H9 (cell line): Measurements from ENCODE around the gene AFF1. TPM values are rescaled to one million over a fixed set of nuclear protein-coding genes. Genes with fewer than 3 reads are reported as not detected.

Experiments used
- DNase-seq: peaks from one replicate; pipeline ENCODE4 v3.0.0-alpha.2; 2017
- H2AFZ ChIP-seq: one replicate; pipeline ENCODE4 v1.6.1; 2013; ENCODE audit warnings: mild to moderate bottlenecking, low read length, control low read depth, moderate library complexity
- H2AK5ac ChIP-seq: 2 replicates; pipeline ENCODE4 v1.6.1; 2013; ENCODE audit warnings: low read length, control low read depth, mixed read lengths; ENCODE audit not compliant: insufficient read length
- H2BK120ac ChIP-seq: one replicate; pipeline ENCODE4 v1.6.1; 2013; ENCODE audit warnings: low read depth, mild to moderate bottlenecking, low read length, control low read depth, inconsistent platforms; ENCODE audit not compliant: poor library complexity, severe bottlenecking
- H2BK12ac ChIP-seq: 2 replicates; pipeline ENCODE4 v1.6.1; 2013; ENCODE audit warnings: low read length, control low read depth, mixed read lengths, low read depth; ENCODE audit not compliant: insufficient read length
- H2BK15ac ChIP-seq: 2 replicates; pipeline ENCODE4 v1.6.1; 2013; ENCODE audit warnings: low read depth, low read length, control low read depth
- H2BK20ac ChIP-seq: one replicate; pipeline ENCODE4 v1.6.1; 2013; ENCODE audit warnings: low read depth, mild to moderate bottlenecking, low read length, control low read depth, inconsistent platforms; ENCODE audit not compliant: poor library complexity, severe bottlenecking
- H2BK5ac ChIP-seq: 2 replicates; pipeline ENCODE4 v1.6.1; 2013; ENCODE audit warnings: low read length, control low read depth, mixed read lengths; ENCODE audit not compliant: insufficient read length
- H3K14ac ChIP-seq: 2 replicates; pipeline ENCODE4 v1.6.1; 2013; ENCODE audit warnings: low read length, control low read depth; ENCODE audit not compliant: insufficient read depth
- H3K18ac ChIP-seq: 2 replicates; pipeline ENCODE4 v1.6.1; 2013; ENCODE audit warnings: low read depth, mild to moderate bottlenecking, mixed read lengths, low read length, control low read depth; ENCODE audit not compliant: insufficient read length
- H3K23ac ChIP-seq: 2 replicates; pipeline ENCODE4 v1.6.1; 2013; ENCODE audit warnings: low read length, control low read depth, mixed read lengths, low read depth; ENCODE audit not compliant: insufficient read length
- H3K23me2 ChIP-seq: 2 replicates; pipeline ENCODE4 v1.6.1; 2013; ENCODE audit warnings: low read depth, mild to moderate bottlenecking, mixed read lengths, low read length, control low read depth; ENCODE audit not compliant: insufficient read length, poor library complexity, severe bottlenecking
- H3K27ac ChIP-seq: 2 replicates; pipeline ENCODE4 v1.5.1; 2013; ENCODE audit warnings: low read length, control low read depth, mixed read lengths, low read depth; ENCODE audit not compliant: insufficient read length
- H3K27me3 ChIP-seq: 2 replicates; pipeline ENCODE4 v1.6.1; 2013; ENCODE audit warnings: low read length, control low read depth, inconsistent platforms; ENCODE audit not compliant: insufficient read depth
- H3K4ac ChIP-seq: 2 replicates; pipeline ENCODE4 v1.6.1; 2013; ENCODE audit warnings: low read depth, mild to moderate bottlenecking, control low read depth, inconsistent platforms, low read length, moderate library complexity
- H3K4me1 ChIP-seq: 2 replicates; pipeline ENCODE4 v1.6.1; 2013; ENCODE audit warnings: low read length, control low read depth, inconsistent platforms; ENCODE audit not compliant: insufficient read depth
- H3K4me2 ChIP-seq: 2 replicates; pipeline ENCODE4 v1.6.1; 2013; ENCODE audit warnings: low read length, control low read depth, mixed read lengths; ENCODE audit not compliant: insufficient read length, insufficient read depth
- H3K56ac ChIP-seq: 2 replicates; pipeline ENCODE4 v1.6.1; 2013; ENCODE audit warnings: low read depth, mild to moderate bottlenecking, mixed read lengths, low read length, control low read depth; ENCODE audit not compliant: insufficient read length
- H3K79me1 ChIP-seq: 2 replicates; pipeline ENCODE4 v1.6.1; 2013; ENCODE audit warnings: low read depth, mild to moderate bottlenecking, moderate library complexity, low read length, control low read depth, inconsistent platforms; ENCODE audit not compliant: insufficient read depth, poor library complexity, severe bottlenecking
- H3K79me2 ChIP-seq: 2 replicates; pipeline ENCODE4 v1.6.1; 2013; ENCODE audit warnings: low read length, control low read depth, inconsistent platforms; ENCODE audit not compliant: insufficient read depth
- H3K9ac ChIP-seq: 2 replicates; pipeline ENCODE4 v1.6.1; 2013; ENCODE audit warnings: low read length, control low read depth, mixed read lengths; ENCODE audit not compliant: insufficient read length; ENCODE audit errors: extremely low read depth
- H3K9me3 ChIP-seq: one replicate; pipeline ENCODE4 v1.6.1; 2013; ENCODE audit warnings: low read depth, low read length, inconsistent platforms; ENCODE audit not compliant: control insufficient read depth
- H3T11ph ChIP-seq: one replicate; pipeline ENCODE4 v1.6.1; 2013; ENCODE audit warnings: mild to moderate bottlenecking, low read length, control low read depth, inconsistent platforms
- H4K20me1 ChIP-seq: one replicate; pipeline ENCODE4 v1.6.1; 2013; ENCODE audit not compliant: control insufficient read depth, insufficient read length, insufficient read depth
- H4K5ac ChIP-seq: 2 replicates; pipeline ENCODE4 v1.6.1; 2013; ENCODE audit warnings: low read depth, mild to moderate bottlenecking, mixed read lengths, low read length, control low read depth; ENCODE audit not compliant: insufficient read length
- H4K8ac ChIP-seq: replicated peaks from 2 replicates; pipeline ENCODE4 v1.6.1; 2013; ENCODE audit warnings: low read length, control low read depth, mixed read lengths, low read depth; ENCODE audit not compliant: insufficient read length
- H4K91ac ChIP-seq: 2 replicates; pipeline ENCODE4 v1.6.1; 2013; ENCODE audit warnings: low read depth, mild to moderate bottlenecking, moderate library complexity, mixed read lengths, low read length, control low read depth; ENCODE audit not compliant: insufficient read length
- H3K27ac Mint-ChIP-seq, 3 experiments: 2 replicates in 2 of 3; 3 replicates in 1 of 3; pipeline ENCODE4 v1.8.0; 2020 to 2021; ENCODE audit warnings: mixed read lengths in 3 of 3, mild to moderate bottlenecking in 1 of 3, moderate library complexity in 1 of 3
- H3K27me3 Mint-ChIP-seq: 2 replicates; pipeline ENCODE4 v1.8.0; 2021; ENCODE audit warnings: low read depth, mild to moderate bottlenecking, moderate library complexity, mixed read lengths
- H3K36me3 Mint-ChIP-seq, 3 experiments: 2 replicates in 2 of 3; 3 replicates in 1 of 3; pipeline ENCODE4 v1.8.0; 2020 to 2021; ENCODE audit warnings: low read depth in 3 of 3, mixed read lengths in 3 of 3; ENCODE audit not compliant: insufficient read depth in 1 of 3
- H3K4me1 Mint-ChIP-seq, 2 experiments: 2 replicates each; pipeline ENCODE4 v1.8.0; 2020; ENCODE audit warnings: mixed read lengths in 2 of 2
- H3K4me3 Mint-ChIP-seq, 2 experiments: 2 replicates in 1 of 2; 3 replicates in 1 of 2; pipeline ENCODE4 v1.8.0; 2020 to 2021; ENCODE audit warnings: mild to moderate bottlenecking in 2 of 2, mixed read lengths in 2 of 2, moderate library complexity in 1 of 2
- H3K9me3 Mint-ChIP-seq, 2 experiments: 2 replicates in 1 of 2; 3 replicates in 1 of 2; pipeline ENCODE4 v1.8.0; 2020; ENCODE audit warnings: mild to moderate bottlenecking in 2 of 2, mixed read lengths in 2 of 2, moderate library complexity in 1 of 2
- WGBS: extraction: QIAGEN DNeasy Blood & Tissue Kit; methylation state at CpG from one replicate; pipeline ENCODE4 v1.1.7; 2013; ENCODE audit warnings: missing lambda C conversion rate, low lambda C conversion rate, mixed read lengths; ENCODE audit not compliant: insufficient read length; ENCODE audit errors: extremely low coverage; 5-methylcytosine and 5-hydroxymethylcytosine counted together
- total RNA-seq: library from RNA; stranded (reverse); gene quantifications from 2 replicates; pipeline ENCODE4 v1.2.1, GENCODE V29; 2021
- TF ChIP-seq, protein P1 (sequence below): fragments of 200-600 bp; sonication (generic); conservative IDR thresholded peaks from 3 replicates; pipeline ENCODE4 v1.8.0; 2021; ENCODE audit warnings: antibody characterized with exemption, mild to moderate bottlenecking

AFF1 gene
- total RNA-seq, 1 experiment from 2014 or later = 74.5 TPM

DNA sequence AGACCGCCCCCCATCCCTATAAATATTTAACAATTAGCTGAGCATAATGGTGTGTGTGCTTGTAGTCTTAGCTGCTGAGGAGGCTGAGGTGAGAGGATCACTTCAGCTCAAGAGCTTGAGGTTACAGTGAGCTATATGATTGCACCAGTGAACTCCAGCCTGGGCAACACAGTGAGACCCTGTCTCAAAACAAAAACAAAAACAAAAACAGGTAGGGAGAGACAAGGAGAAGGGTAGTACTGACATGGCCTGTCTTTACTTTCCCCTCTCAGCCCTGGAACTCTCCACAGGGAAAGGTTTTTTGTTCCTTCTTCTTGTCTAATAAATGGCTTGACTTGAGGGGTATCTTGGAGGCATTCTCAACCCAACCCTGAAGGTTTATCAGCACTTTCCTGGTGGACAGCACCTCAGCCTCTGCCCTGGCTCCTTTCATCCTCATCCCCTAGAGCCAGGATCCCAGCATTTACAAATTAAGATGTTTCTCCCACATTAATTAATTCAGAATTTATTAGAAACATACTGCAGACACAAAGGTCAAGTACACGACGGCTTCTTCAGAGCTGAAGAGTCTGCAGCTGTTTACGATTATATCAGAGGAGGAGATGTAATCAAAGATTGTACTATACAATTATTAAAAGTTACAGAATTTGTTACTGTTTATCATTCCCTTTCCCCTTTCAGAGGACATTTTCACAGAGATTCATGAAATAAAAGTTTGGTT lies 131.8 kb downstream of the AFF1 start:
- peaks cover 2% of the 10 kb centered on the region; the same call in 1 of the 2 replicates for H3K79me2 ChIP-seq
- peaks cover 7% of the 10 kb centered on the region for H4K20me1 ChIP-seq
- no peak for DNase-seq

More for the DNA sequence above, 131.8 kb downstream of the AFF1 start:
- Histone ChIP-seq H3K4me2 (no peak overlapping the region), H2BK15ac (no peak overlapping the region), H3K56ac (no peak overlapping the region), H2BK12ac (no peak overlapping the region), H3K23ac (no peak overlapping the region), H3K23me2 (no peaks in the 10 kb centered on the region), H4K5ac (no peak overlapping the region), H3K14ac (no peak overlapping the region), H3K9ac (no peak overlapping the region), H3K4ac (no peak overlapping the region), H3T11ph (no peak overlapping the region), H3K27me3 (no peaks in the 10 kb centered on the region), H2AK5ac (no peak overlapping the region), H4K8ac (no peak overlapping the region), H2AFZ (no peak overlapping the region), H2BK5ac (no peak overlapping the region), H2BK20ac (no peak overlapping the region), H2BK120ac (no peak overlapping the region), H4K91ac (no peak overlapping the region), H3K9me3 (no peaks in the 10 kb centered on the region), H3K4me1 (peaks cover 4% of the 10 kb centered on the region; the same call in 1 of the 2 replicates), H3K18ac (no peak overlapping the region), H3K27ac (no peak overlapping the region), H3K79me1 (peaks cover 9% of the 10 kb centered on the region)
- no peak overlapping the region for H3K27ac Mint-ChIP-seq
- no peak overlapping the region for H3K4me3 Mint-ChIP-seq
- H3K36me3 Mint-ChIP-seq = peaks cover 1 to 7% (median 5%) of the 10 kb centered on the region in 3 experiments; a peak in 6 of 7 replicates
- TF ChIP-seq, protein P1, sequence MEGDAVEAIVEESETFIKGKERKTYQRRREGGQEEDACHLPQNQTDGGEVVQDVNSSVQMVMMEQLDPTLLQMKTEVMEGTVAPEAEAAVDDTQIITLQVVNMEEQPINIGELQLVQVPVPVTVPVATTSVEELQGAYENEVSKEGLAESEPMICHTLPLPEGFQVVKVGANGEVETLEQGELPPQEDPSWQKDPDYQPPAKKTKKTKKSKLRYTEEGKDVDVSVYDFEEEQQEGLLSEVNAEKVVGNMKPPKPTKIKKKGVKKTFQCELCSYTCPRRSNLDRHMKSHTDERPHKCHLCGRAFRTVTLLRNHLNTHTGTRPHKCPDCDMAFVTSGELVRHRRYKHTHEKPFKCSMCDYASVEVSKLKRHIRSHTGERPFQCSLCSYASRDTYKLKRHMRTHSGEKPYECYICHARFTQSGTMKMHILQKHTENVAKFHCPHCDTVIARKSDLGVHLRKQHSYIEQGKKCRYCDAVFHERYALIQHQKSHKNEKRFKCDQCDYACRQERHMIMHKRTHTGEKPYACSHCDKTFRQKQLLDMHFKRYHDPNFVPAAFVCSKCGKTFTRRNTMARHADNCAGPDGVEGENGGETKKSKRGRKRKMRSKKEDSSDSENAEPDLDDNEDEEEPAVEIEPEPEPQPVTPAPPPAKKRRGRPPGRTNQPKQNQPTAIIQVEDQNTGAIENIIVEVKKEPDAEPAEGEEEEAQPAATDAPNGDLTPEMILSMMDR = no peak
- WGBS = no CpG with 5 or more reads among the region's 4 CpGs
- no peaks in the 10 kb centered on the region for H3K9me3 Mint-ChIP-seq
- H3K4me1 Mint-ChIP-seq = peaks cover 9 to 20% of the 10 kb centered on the region in 2 experiments
- H3K27me3 Mint-ChIP-seq = no peaks in the 10 kb centered on the region
